Activated CD8-positive, alpha-beta memory T cell treated with anti-CD3 and anti-CD28 coated beads, Interleukin-2, amount 50 U/mL, for 1 hour (primary cell): ENCODE measurements around the gene KCNJ10.
"Not testable (repeated sequence)": the region's sequence is repeated elsewhere in the genome, so short reads cannot be mapped to it uniquely, and the experiment has no call there.

Experiments used
- DNase-seq: peaks from one replicate; pipeline ENCODE4 v3.0.0-alpha.2; 2020; ENCODE audit errors: extremely low read depth

KCNJ10 gene

DNA sequence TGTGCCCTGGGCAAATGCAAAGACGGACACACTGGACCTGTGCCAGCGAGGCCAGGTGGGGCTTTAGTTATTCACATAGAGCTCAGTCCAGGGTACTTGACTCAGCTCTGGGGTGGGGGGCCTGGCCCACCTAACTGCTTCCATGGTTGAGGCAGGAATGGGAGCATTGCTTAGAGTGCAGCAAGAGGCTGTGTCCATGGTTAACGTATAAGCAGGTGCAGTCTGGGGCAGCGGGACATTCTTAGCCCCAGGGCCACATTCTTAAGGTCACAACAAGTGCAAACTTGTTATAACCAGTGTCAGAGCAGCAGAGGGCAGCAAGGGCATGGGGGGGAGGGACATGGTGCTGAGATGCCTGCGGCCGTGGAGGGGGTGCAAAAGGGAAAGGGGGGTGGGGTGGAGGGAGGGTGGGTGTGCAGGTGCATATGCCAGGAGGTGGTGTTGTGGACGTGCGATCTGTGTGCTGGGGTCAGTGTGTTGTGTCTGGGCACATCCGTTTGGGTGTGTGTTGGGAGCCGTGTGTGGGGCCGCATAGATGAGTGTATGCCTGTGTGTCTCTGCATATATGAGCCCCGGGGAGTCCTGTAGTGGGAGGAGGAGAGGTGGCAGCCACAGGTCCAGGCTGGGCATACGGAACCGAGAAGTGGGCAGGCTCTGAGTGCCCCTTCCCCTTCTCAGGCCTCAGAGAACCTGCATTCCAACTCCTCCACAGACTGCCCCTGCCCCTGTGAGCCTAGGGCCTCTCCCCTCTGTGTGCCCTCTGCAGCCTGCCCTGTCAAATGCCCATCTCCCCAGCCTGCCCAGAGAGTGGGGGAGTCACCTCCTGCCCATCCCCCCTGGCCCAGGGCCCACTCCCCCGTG lies 8.4 kb downstream of the KCNJ10 start:
- DNase-seq = no peak

DNA sequence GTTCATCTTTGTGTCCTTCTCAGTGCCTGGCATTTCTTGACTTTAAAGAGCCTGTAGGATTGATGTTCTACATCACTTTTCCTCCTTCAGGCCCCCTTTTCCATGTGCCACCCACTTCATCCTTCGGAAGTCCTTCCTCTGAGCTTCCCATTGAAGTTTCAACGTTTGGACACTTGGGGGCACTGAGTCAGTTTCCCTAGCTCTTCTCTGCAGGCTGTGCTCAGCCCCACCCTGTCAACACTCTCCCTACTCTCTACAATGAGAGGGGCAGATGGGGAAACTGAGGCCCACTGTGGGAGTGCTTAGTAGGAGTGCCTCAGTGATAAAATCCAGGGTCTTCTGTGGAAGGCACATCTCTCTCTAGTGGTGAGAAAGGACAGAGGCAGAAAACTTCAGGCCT lies 11.9 kb downstream of the KCNJ10 start:
- DNase-seq = no peak

DNA sequence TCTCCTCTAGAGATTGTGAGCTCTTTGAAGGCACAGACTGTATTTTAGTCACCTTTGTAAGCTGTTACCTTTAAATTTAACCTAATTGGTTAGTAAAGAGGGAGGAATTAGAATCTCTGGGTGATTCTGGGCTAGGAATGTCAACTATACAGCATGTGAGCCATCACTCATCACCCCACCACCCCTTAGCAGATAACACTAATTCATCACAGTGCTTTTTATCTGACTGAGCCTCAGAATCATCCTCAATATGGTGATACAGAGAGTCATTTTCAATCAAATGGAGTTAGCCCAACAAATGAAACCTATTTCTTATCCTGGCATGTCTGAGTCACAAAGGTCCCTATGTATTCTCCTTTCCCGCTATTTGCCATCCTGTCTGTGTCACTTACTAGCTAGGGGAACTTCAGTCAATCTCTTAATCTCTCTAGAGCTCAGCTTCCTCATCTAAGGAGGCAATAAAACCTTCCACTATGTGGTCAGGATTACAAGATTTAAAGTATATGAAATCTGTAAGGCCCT lies 13.3 kb downstream of the KCNJ10 start:
- no peak for DNase-seq

DNA sequence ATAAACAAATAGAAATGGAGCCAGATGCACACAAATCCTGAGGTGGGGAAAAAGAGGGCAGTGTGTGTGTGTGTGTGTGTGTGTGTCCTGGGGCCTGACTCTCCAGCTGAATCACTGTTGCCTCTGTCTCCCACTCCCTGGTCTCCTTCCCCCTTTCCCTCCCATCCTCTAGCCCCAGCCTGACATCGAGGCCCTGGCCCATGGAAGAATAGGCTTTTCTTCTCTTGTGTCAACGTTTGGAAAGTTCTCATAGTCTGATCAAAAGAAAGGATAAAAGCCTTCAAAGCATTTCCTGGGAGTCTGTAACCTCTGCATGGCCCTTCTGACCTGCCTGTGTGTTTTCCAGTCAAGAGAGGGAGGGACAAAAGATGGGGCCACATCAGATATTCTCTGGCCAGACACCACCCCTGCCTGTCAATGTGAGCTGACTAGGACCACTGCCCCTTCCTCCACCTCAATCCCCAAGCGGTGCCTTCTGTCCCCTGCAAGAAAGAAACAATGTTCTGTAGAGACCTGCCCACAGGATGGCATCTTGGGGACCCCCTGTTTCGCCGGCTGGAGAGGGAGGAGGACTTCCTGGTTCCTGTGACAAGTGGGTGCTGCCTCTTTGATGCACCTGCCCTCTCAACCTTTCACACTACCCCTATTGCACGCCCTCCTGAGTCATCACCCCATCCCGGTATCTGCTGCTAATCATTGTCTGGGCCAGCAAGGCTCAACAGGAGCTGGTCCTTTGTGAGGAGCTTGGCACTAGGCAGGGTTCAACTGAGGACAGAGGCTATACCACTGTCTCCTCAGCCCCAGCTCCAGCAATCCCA lies 16.2 kb downstream of the KCNJ10 start:
- no peak for DNase-seq

DNA sequence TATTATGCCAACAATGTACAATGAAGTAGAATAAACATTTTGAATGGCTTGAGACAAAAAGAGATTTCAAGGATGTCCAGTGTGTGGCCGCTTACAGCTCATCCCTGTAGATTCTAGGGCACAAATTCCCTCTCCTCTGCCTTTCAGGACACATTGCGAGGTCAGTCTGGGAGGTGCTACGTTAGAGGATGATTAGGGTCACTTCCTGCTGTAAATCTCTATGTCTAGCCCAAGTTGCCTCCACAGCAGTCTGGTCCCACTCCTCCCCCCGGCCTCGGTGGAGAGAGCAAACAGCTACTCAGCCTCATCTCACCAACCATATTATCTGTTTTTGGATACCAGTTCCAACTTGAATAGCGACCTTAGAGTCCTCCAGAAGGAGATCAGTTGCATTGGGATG lies 17.0 kb downstream of the KCNJ10 start:
- DNase-seq = no peak

DNA sequence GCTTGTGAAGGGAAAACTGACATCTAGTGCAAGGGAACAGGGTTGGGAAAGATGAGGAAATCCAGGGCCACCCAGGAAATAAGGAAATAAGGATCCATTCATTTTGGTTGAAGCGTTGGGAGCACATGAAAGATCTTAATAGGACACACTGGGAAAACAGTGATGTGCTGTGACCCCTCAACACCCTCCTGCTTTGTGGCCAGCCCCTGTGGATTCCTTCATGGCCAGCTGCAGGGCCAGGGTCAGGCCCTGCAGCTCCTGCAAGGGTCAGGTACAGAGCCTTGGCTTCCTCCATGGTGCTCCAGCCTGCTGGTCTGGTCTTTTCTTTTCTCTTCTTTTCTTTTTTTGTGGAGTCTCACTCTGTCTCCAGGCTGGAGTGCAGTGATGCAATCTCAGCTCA lies 19.3 kb downstream of the KCNJ10 start:
- no peak for DNase-seq

DNA sequence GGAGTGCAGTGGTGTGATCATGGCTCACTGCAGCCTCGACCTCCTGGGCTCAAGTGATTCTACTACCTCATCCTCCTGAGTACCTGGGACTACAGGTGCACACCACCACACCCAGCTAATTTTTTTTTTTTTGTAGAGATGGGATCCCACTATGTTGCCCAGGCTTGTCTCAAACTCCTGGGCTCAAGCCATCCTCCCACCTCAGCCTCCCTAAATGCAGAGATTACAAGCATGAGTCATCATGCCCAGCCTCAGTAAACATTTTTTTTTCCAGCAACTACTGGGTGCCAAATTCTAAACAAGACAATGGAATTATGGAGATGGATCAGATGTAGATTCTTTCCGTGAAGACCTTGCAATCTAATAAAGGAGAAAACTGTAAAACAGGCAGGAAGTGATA lies 19.8 kb downstream of the KCNJ10 start:
- DNase-seq = not testable (repeated sequence)

DNA sequence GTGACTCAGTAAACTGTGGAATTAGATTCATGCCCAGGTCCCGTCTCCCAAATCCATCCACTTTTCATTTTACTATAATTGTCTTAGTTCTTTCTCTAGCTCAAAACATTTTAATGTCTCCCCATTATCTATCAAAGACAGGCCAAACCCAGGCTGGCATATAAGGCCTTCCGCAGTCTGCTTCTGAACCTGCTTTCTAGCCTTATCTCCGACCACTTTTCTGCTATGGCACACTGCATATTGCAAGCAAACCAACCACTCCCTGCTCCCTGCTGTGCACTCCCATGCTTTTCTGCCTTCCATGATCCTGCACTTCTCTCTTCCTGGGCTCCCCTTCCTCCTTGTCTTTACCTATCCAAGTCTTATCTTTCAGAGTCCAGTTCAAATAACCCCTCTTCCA lies 20.9 kb downstream of the KCNJ10 start:
- DNase-seq = no peak

DNA sequence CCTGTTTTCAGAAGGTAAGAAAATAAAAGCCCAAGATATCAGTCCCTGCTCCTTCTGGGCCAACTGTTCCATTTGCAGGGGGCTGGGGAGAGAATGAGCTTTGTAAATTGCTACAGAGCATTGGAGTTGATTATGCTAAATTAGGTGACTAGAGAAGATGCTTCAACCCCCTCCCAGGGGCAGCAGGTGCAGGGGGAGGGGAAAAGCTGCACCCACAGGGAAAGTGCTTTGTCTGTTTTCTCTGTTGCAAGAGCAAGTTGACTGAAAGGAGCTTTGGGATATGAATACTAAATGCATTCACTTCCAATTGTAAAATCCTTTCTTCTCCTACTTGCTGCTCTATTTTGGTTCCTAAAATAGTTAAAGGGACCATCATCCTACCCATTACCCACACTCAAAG lies 21.6 kb downstream of the KCNJ10 start:
- no peak for DNase-seq

DNA sequence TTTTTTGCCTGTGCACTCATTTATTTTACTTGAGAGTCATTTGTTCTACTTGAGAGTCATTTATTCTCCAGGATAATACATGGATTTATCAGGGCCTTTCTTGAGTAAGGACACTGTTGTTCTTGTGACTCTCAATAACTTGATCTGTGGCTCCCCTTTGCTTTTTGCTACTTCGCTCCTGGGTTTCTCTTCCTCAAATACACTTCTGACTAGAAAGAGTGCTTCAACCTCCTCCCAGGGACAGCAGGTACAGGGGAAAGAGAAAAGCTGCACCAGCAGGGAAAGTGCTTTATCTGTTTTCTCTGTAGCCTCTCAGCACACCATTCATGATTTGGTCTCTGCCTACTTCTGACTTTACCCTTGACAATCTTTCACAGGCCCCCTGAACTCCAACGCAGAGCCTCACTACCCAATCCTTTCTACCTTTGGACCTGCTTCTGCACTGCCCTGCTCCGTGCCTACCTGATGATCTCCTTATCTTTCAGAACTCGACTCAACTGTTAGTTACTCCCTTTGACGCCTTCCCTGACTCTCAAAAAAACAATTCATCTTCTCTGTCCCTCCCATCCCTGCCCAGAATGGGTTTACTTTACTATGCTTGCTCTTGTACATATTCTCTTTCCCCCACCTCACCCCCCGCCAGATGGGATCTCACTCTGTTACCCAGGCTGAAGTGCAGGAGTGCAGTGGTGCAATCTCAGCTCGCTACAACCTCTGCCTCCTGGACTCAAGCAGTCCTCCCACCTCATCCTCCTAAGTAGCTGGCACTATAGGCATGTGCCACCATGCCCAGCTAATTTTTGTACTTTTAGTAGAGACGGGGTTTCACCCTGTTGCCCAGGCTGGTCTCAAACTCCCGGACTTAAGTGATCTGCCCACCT lies 22.6 kb downstream of the KCNJ10 start:
- no peak for DNase-seq

DNA sequence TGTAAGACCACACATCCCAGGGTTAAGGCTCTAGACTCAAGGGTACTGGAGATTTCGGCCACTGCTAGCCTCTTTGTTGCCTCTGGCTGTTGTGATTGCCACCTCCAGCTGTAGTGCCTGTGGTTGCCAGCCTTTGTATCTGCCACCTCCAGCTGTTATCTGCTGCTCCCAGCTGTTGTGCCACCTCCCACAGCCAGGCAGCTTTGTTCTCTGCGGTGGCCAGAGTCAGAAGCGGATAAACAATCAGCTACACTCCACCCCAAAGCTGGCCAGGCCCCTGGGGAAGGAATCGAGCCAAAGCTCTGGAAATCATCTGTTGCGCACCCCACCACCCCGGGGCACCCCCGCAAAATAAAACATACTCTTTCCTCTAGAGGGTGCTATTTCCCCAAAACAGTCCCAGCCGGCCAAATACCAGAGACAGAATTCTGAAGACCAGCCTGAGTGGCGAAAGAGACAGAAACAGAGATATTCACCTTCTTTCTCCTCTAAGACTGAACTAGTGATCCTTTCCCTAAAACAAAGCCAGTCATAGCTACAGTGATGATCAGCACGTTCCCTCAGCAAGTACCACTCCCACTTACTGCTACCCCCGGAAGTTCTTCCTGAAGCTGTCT lies 23.4 kb downstream of the KCNJ10 start:
- DNase-seq = no peak

DNA sequence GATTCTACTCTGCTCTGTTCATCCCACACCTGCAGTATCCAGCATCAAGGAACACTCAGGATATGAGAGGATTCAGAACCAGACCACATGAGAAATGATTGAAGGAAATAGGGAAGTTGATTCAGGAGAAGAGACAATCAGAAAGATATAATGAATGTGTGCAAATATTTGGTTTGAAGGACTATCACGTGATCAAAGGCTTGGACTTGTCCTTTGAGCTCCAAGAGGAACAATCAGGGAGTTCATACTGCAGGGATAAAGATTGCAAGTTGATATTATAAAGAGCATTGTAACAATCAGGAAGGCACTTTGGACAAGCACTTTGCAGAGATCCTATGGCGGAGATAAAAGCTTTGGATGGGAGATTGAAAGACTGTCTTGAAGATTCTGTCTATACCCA lies 24.3 kb downstream of the KCNJ10 start:
- no peak for DNase-seq

DNA sequence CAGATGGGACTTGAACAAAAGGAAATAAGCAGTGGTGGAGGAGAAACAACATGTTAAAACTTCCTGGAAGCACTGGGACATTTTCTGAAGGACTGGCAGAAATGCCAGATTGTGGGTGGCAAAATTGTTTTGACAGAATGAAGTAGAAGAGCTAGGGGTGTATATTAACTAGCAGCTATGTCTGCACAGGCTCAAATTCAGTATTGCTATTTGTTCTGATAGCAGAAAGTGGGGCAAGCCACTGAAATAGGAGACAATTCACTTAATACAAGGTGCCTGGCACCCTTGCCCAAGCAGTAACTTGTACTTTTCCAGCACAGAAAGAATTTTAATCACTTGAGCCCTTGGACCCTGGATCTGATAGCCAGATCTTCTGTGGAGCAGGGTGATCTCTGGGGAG lies 26.4 kb downstream of the KCNJ10 start:
- DNase-seq = no peak

DNA sequence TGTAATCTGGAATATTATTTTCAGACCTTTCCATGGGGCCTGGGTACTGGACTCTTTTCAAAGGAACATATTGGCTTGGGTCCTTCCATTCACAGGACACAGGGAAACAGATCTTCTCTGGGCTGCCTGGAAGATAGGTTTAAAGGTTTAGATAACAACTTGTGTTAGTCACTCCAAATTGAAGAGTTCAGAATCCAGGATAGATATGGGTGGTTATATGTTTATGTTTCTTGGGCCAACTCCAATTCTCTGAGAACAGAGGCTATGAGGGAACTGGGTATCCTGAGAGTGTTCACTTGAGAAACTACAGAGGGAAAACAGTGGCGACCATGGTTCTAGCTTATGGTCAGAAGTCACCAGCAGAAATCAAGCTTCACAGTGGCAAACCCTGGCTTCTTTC lies 29.5 kb downstream of the KCNJ10 start:
- no peak for DNase-seq

DNA sequence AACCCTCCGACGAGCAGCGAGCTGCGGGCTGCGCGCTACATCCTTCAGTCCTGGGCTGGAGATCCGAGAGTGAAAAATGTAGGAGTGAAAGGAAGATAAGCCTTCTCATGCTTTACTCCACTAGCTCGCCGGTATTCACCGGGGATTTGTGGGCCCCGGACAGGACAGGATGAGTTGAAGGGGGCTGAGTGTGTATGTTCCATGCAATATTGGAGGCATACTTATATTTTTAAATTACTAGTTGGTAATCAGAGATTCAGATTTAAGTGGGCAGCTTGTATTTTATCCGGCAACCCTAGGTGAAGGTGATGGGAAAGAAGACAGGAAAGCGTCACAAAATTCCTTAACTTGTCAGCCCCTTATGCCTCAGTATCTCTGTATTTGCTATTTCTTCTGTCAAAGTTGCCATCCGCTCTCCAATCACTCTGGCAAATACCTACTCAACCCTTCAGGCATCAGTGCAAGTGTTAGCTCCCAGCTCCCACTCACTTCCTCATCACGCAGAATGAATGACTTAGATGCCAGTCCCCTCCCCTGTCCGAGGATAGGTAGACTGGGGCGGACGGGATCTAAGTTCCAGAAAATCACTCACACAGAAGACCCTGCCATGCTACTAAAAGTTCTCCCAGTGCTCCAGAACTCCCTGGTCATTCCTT lies 37.7 kb downstream of the KCNJ10 start:
- no peak for DNase-seq

DNA sequence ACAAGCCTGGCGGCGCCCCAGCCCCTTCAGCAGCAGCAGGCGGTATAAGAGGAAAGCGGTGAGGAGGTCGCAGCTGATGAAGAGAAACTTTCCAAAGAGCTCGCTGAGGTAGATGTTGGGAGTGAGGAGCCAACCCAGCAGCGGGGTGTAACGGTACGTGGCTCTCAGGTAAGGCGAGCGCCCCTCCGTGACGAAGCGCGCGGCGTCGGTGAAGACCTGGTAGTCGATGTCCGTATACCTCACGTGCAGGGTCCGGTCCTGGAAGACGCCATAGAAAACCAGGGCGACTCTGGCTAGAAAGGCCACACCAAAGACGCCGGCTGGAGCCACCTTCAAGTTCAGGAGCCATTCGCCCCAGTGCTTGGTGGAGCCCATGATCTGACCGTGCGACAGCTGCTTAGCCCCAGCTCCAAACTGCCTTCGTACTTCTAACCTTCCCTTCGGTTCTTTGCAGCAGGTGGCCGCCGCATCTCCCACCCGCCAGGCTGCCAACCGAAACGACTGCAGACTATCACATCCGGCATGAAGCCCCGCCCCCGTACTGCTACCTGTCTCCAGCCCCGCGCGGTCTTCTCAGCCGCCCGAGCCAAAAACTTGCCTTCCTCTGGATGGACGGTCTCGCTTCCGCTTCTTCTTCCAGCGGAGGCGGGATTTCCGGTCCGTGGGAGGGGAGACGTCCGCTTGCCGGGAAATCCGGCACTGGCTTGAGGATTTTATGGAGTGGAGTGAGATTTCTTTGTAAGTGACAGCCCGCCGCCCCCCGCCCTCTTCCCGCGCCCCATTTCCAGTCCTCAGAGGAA lies 38.4 kb downstream of the KCNJ10 start, which contains the start of gene PIGM:
Gene PIGM, minus strand, starts transcription at position 626 of the 800 bp plus-strand sequence. Its CDS starts 251 bp downstream, at position 375.
- peak; percentile 89 for DNase-seq

DNA sequence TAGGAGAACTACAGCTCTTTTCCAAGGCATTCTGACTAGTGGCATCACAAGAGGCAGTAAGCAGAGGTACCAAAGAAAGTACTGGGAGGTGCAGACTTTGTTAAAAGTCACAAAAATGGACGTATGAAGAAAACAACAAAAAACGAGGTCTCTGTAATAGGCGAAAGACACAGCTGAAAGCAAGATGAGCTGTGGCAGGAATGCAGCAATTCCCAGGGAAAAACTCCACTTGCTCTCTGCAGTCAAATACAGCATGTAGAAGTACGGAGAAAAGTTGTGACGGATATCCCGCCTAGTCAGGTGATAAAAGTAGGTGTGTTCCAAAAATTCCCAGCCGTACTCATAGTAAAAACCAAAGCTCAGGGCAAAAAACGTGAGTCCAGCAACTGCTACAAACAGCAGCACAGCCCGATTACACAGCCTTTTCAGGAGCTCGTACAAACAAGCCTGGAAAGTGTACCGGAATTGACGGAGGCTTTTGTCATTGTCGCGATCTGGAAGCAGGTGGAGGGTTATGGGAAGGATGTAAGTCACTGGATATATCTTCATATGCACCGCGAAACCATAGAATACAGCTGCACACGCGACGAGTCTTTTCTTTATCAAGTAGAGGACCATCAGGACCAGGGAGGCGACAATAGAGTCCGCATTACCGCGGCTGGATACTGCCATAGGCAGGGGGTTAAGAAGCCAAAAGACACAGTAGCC lies 39.1 kb downstream of the KCNJ10 start:
- DNase-seq = no peak

DNA sequence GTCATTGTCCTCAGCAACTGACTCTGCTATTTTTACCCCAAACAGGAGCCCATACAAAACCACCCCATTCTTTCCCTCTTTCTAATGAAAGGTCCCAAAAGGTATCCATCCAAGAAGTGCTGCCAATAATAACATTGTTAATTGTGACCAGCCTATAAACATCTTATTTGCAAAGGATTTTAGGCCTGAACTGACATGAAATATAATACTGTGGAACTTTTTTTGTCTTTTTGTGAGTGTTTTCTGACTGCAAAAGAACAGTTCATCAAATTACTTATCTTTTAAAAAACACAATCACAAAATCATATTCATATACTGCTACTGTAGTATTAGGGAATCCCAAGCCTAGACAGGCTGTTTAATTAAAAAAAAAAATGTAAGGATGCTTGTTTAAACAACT lies 41.5 kb downstream of the KCNJ10 start:
- DNase-seq = no peak

DNA sequence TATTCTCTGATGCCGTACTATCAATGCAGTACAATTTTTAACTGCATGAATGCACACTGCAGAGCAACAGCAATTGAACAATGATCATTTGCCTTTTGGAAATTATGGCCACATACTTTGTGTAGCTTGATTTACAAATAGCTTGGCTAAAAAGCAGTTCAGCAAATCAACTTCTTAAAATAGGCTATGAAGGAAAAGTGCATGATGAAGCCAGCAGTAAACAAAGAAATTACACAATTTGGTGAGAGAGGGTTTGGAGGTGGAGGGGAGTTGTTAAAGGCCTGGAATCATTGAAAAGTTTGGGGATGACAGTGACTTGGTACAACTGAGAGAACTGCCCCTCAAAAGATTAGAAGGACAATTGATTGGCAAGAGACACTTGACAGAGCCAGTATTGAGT lies 44.6 kb downstream of the KCNJ10 start:
- no peak for DNase-seq
